Measurements from ENCODE around the gene IQSEC3.
"Not testable (repeated sequence)": the region's sequence is repeated elsewhere in the genome, so short reads cannot be mapped to it uniquely, and the experiment has no call there.

Gene IQSEC3

DNA sequence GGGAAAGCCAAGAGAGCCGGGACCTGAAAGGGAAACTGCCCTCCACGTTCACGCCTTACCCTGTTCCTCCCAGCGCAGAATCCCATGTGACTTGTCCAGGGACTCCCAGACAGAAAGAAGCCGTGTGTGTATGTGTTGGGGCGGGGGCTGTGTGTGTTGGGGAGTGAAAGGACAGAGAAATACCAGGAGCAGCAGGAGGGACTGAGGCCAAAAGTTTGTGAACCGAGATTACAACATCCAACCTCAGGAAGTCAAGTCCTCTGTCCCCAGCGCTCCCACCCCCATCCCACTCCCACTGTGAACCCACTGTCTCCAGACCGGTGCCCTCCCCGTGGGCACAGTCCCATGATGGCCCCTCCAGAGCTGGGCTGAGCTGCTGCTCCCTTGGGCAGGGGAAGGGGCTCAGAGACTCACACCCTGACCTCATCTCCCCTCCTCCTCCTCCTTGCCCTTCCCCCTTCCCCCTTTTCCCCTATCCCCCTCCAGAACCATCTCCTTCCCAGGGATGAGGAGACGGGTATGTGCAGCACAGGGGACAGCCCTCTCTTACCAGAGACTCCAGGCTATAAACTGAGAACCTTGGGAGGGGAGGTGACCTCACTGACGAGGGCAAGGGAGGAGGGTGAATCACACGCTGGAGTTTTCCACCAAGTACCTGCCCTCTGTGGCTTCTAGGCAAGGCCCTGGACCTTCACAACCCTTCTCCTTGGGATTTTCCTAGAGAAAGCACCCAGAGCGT is 147.6 kb downstream of the IQSEC3 start, which contains the start of gene SLC6A12:
Gene SLC6A12 (minus strand): TSS at position 155 of the 739 bp plus-strand sequence. CDS start 4,171 bp downstream, outside the sequence.
- DNase-seq (ENCODE audit: low read depth, low spot score): no peak

DNA sequence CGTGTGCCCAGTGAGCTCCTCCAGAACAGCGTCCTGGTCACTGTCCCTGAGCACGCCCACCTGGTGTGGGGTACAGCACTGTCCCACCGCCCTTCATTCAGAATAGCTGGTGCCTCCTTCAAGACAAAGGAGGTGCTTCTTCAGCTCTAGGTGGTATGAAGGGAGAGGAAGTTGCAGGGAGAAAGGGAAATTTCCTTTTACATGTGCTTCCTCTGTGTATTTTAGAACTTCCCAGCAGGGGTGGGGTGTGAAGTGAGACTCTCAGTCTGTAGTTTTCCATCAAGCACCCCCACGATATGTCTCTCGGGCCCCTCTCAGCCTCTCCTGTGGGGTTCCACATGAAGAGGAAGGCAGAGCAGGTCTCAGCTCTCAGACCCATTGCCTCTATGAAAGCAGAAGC is 148.5 kb downstream of the IQSEC3 start:
- DNase-seq (ENCODE audit: low read depth, low spot score): no peak

DNA sequence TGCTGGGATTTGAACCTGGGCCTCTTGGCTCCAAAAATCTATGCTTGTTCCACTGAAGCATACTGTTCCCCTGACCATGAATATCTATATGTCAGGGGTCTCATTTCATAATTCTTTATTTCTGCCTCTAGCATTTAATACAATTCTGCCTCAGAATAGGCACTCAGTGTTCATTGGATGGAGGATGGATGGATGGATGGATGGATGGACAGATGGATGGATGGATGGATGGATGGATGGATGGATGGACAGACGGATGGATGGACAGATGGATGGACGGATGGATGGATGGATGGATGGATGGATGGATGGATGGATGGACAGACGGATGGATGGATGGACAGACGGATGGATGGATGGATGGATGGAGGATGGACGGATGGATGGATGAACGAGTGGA is 150.5 kb downstream of the IQSEC3 start:
- DNase-seq (ENCODE audit: low read depth, low spot score): not testable (repeated sequence)

DNA sequence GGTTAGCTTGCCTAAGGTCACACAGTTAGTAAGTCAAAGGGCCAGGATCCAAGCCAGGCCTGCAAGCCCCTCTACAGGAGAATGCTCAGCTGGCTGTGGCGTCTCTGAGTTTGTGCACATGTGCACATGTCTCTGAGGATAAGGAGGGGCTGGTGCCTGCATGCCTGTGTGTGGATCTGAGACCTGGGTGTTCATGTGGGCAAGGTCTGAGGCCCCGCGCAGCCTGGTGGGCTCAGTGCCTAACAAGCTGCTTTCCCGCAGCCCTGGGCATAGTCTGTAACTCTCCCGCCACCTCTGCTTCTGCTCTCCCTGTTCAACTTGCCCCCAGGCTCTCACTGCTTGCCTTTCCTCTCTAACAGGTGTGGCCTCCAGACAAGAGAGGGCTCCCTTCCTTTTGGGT is 151.7 kb downstream of the IQSEC3 start:
- DNase-seq (ENCODE audit: low read depth, low spot score): no peak

DNA sequence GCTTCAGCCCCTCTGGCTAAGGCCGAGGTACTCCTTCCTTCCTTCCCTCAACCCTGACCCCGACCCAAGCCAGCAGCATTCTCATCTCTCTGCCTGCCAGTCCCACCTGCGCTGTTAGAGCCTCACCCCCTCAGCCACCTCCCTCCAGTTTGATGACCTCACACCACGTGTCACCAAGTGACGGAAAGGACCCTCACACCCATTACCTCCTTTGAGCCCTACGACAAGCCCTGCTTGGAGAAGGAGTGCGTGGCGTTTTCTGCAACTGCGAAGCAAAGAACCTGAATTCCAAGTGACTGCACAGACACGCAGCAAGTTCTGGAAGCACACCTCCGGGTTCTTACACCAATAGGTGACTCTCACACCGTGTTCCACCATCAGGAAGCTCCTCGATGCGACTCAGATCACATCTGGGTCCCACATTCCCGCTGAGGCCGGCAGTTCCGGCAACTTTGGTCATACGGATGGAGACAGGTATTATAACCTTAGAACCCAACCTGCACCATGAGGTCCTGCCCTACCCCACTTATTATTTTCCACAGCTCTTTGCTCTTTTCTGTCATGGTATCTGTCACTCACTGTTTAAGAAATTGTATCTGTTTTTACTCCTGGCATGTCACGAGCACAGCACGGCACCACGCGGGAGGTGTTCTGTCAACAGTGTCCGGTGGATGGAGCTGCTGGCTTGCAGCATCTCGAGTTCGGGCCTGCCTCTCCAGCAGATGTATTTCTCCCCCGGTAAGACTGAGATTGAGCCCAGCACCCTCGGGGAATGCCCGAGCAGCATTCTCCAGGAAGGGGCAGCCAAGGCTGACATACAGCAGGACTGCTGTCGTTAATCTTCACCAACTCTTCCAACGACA is 152.4 kb downstream of the IQSEC3 start:
- DNase-seq (ENCODE audit: low read depth, low spot score): no peak

DNA sequence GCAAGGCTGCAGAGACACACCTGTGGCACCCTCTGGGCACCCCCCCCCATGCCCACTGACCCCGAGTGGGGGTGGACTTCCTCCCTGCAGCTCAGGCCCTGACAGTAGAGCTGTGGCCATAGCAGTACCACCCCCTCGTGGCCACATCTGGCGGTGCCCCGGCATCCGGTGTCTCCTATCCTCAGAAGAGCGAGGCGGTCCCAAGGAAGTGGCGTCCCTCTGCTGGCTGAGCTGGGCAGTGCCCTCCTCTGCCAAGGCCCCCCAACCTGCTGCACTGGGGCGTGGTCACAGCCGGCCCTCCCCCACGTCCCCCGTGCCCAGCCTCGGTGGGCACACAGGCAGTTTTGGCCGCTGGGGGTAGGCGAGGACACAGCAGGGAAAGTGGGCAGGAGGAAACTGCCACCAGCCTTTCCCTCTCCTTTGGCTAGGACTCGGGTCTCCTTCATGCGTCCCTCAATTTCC is 153.4 kb downstream of the IQSEC3 start:
- DNase-seq (ENCODE audit: low read depth, low spot score): peak; percentile 52

DNA sequence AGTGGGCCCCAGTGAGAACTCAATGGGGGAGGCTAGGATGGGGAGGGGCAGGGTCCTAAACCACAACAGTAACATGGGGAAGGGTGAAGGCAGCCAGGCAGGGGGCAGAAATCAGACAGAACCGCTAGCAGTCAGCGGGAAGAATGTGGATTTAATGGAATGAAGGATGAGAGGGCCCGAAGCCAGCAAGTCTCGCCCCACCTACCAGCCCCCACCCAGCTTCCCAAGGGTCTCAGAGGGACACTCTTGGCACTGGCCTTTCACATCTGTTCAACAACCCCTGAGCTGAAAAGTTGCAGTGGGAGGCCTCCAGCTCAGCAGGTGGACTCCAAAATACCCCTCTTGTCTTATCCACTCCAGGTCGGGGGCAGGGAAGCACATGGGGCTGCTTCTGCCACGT is 153.9 kb downstream of the IQSEC3 start:
- DNase-seq (ENCODE audit: low read depth, low spot score): no peak

DNA sequence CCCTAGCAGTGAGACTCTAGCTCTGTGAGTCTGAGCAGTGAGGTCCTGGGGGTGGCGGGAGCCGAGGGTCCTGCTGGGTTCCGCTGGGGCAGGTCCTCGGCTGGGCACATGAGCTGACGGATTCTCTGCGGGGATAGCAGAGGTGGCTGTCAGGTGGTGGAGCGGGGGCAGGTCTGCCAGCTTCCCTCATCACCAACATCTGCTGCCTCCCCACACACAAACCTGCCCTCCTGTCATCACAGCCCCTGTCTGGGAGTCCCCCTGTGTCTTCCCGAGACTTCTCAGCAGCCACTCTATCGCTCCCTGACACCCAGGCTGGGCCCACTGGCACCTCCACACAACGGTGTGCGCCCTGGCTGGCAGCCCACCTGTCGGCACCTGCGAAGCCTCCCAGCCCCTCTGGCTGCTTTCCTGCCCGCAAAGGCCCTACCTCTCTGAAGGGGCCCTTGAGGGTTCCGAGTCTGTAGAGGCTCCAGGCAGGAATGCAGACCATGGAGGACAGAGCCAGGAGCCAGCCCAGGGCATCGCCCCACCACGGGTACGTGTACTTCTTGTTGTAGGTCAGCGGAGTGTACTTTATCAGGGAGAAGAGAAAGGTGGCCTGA is 154.5 kb downstream of the IQSEC3 start:
- DNase-seq (ENCODE audit: low read depth, low spot score): no peak

DNA sequence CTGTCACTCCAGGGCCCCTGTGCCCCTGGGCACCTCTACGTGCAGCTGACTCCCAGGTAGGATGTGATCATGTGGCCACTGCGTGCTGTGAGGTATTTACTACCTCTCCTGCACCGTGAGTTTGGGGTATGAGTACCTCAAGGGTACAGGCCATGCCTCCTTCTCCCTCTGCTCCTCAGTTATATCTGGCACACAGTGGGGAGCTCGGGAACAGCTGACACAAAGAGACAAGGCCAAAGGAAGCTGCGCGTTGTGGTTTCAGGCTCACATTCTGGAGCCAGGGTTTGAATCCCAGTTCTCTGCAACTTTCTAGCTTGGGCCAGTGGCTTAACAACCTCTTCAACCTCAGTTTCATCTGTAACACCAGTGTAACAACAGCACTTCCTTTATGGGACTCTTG is 155.2 kb downstream of the IQSEC3 start:
- no peak for DNase-seq (ENCODE audit: low read depth, low spot score)

DNA sequence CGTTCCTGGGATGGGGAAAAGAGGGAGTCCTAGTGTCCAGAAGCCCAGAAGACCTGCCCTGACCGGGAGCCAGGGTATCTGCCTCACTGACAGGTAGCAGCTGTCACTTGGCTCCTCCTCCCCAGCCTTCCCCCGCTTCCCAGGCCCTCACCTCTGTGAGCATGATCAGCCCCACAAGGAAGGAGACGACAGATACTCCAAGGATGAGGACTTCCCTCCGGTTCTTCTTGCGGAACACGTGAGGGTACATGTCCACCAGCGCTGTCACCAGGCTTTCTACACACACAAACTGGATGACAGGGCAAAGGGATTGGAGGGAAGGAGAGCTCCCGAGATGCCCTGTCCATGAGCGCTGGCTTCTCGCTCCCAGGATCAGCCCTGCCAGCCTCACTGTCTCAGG is 157.3 kb downstream of the IQSEC3 start:
- DNase-seq (ENCODE audit: low read depth, low spot score): no peak

DNA sequence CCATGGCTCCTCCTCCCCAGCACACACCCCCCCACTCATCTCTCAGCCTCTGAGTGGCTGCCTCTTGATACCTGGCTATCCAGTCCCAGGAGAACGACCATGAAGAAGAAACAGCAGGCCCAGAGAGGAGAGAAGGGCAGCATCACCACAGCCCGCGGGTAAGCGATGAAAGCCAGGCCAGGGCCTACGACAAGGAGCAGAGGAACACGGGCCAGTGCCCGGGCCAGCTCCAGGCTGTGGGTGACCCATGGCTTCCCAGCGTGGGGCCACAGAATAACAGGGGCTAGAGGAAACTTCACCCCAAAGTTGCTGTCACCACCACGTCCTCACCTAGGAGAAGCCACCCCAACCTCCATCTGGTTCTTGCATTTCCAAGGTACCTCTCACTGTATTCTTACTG is 157.8 kb downstream of the IQSEC3 start:
- no peak for DNase-seq (ENCODE audit: low read depth, low spot score)

DNA sequence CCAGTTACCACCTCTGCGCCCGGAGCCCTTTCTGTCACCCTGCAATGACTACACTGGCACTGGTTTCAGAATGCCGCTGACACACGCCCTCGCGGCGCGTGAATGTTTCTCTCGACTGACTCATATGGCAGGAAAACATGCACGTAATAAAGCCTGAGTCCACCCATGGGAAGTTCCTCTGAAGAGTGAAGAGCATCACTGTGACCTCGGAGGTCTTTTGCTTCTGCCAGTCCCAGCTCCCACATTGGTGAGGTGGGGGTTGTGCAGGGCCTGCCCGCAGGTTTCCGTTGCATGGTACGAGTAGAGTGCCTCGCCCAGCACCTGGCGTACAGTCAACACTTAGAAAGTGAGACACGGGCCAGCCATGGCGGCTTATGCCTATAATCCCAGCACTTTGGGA is 158.4 kb downstream of the IQSEC3 start:
- DNase-seq (ENCODE audit: low read depth, low spot score): no peak

DNA sequence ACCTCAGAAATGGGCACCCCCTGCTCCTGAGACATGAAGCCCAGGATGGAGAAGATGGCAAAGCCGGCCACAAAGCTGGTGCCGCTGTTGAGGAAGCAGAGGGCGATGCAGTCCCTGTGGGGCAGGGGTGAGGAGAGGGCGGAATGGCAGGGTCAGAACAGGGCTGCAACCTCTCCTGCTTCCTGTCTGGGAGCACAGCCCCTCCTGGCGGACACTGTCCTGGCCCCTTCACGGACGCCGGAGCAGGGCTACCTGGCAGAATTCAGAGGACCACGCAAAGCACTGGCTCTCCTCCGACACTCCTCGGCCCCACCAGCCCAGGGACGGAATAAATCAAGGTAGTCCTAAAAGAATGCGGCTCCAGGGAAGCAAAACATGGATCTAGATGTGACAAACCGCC is 159.8 kb downstream of the IQSEC3 start:
- no peak for DNase-seq (ENCODE audit: low read depth, low spot score)

DNA sequence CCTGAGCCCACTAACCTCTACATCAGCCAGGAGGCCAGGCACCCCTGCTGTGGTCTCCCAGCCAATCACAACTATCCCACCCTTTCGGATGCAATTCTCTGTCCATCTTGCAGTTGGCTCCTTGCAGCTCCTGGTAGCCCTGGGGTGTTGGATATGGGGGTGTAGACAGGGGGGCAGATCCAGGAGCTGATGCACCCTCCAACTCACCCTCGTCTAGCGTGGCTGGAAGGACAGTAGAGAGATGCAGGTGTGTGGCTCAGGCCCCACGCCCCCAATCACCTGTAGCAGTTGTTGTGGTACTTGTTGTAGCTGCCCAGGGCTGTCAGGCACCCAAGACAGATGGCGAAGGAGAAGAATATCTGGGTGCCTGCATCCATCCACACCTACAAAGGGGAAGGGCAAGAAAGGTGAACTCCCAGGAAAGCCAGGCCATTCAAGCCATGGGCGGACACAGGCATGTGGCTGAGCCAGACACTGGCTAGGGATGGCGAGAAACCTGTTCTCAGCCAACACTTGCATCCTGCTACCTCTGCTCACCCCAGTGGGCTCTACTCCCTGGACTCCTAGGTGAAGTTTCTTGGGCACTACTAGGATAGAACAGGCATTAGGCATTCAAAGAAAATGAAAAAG is 160.8 kb downstream of the IQSEC3 start:
- no peak for DNase-seq (ENCODE audit: low read depth, low spot score)
